GM18517 (cell line): ENCODE data around the gene FOSL1.
A peak's percentile ranks its signal among the peaks of the same experiment; 100 is the strongest.
"Not testable (repeated sequence)": the region's sequence is repeated elsewhere in the genome, so short reads cannot be mapped to it uniquely, and the experiment has no call there.

Experiments used
- ATAC-seq: cut with Tn5 transposase; IDR thresholded peaks from one replicate; pipeline ENCODE4 v1.9.1; 2021; ENCODE audit warnings: mild to moderate bottlenecking, moderate library complexity; ENCODE audit not compliant: unreplicated experiment

FOSL1 gene

GRCh38 chr11:65897020-65897471, 3.1 kb downstream of the FOSL1 start:
- ATAC-seq: no peak

GRCh38 chr11:65896034-65896999, 3.9 kb downstream of the FOSL1 start:
- no peak for ATAC-seq

- no peak for ATAC-seq
Observed at GRCh38 chr11:65895482-65895981, 4.7 kb downstream of the FOSL1 start.

GRCh38 chr11:65894034-65894591, 6.1 kb downstream of the FOSL1 start:
- ATAC-seq: no peak

- ATAC-seq: no peak
Observed at GRCh38 chr11:65892661-65893317, 7.4 kb downstream of the FOSL1 start.

- ATAC-seq: not testable (repeated sequence)
Observed at GRCh38 chr11:65892137-65892540, 8.0 kb downstream of the FOSL1 start.

- ATAC-seq: no peak
Observed at GRCh38 chr11:65891219-65892136, 8.7 kb downstream of the FOSL1 start.

GRCh38 chr11:65890324-65891218, 9.6 kb downstream of the FOSL1 start, which contains the start of gene CCDC85B:
Gene CCDC85B (plus strand): TSS chr11:65890673. CDS start chr11:65890784, 111 bp downstream.
- ATAC-seq: peak; percentile 52

GRCh38 chr11:65888163-65888814, 11.9 kb downstream of the FOSL1 start, which contains the start of gene FIBP:
Gene FIBP (minus strand): TSS chr11:65888471. CDS start chr11:65888418, 53 bp downstream.
- peak; percentile 41 for ATAC-seq

- ATAC-seq: no peak
Observed at GRCh38 chr11:65887723-65888162, 12.4 kb downstream of the FOSL1 start.

GRCh38 chr11:65886826-65887722, 13.1 kb downstream of the FOSL1 start:
- ATAC-seq: no peak

GRCh38 chr11:65885808-65886536, 14.2 kb downstream of the FOSL1 start:
- ATAC-seq: no peak

- no peak for ATAC-seq
Observed at GRCh38 chr11:65885231-65885630, 15.0 kb downstream of the FOSL1 start.

GRCh38 chr11:65884716-65885092, 15.5 kb downstream of the FOSL1 start:
- ATAC-seq: no peak

- no peak for ATAC-seq
Observed at GRCh38 chr11:65883786-65884715, 16.1 kb downstream of the FOSL1 start.
